ENCODE data around the gene KIAA1671.

KIAA1671 gene

GRCh38 chr22:24975813-24976341, 23.4 kb downstream of the KIAA1671 start:
- no peak for DNase-seq (ENCODE audit: low read depth, low spot score)
- no peak overlapping the region for H3K4me3 ChIP-seq (ENCODE audit: low read length)

- DNase-seq (ENCODE audit: low read depth, low spot score) = no peak
- no peak overlapping the region for H3K4me3 ChIP-seq (ENCODE audit: low read length)
Observed at GRCh38 chr22:24976442-24977218, 24.1 kb downstream of the KIAA1671 start.

DNA sequence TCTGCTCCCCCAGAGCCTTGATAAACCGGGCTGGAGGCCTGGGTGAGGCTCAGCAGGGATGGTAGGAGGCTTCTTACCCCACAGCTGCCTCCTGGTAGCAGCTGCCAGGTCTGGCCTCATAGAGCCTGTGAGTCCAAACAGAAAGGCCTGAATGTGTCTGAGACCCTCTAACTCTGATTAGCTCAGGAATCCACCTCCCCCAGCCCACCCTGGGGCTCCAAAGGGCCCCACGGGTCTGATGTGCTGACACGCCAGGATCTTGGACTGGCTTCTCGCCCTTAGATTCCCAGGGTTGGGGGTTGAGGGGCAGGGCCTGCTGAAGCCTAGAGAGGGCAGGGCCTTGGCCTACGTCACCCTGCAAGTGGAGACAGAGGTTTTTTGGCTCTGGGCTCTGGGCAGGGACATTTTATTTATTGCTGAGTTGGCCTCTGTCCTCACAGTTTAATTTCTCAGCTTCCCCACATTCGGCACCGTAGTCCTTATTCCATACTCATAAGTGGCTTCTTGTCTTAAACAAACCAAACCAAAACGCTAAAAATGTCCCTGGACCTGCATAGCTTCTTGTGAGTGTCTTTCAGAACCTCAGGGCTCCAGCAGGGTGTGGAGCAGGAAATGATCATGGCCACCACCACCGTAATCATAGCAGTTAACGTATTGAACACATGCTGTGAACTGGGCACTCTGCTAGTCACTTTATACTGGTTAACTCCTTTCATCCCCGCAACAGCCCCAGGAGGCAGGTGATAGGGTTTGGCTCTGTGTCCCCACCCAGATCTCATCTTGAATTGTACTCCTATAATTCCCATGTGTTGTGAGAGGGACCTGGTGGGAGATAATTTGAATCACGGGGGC, 25.1 kb downstream of the KIAA1671 start:
- no peak overlapping the region for H3K4me3 ChIP-seq (ENCODE audit: low read length)
- no peak for DNase-seq (ENCODE audit: low read depth, low spot score)

GRCh38 chr22:24978308-24978707, 25.8 kb downstream of the KIAA1671 start:
- no peak overlapping the region for H3K4me3 ChIP-seq (ENCODE audit: low read length)
- DNase-seq (ENCODE audit: low read depth, low spot score) = no peak

DNA sequence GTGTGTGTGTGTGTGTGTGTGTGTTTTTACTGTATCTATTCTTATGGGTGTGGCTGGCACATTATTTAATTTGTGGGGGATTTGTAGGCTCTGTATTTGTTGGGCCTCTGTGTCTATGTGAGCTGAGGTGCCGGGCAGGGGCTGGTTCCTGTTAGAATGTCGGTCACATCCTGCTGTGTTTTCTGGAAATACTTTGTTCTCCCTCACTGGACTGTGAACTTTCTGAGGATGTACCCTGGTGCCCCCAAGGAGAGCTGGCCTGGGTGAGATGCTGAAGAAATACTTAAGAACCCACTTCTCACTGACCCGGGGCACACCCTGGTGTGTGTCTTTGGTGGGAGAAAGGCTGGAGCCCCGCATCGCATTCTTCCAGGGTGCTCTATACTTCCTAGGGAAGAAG, 28.6 kb downstream of the KIAA1671 start:
- no peak for DNase-seq (ENCODE audit: low read depth, low spot score)
- no peak overlapping the region for H3K4me3 ChIP-seq (ENCODE audit: low read length)

DNA sequence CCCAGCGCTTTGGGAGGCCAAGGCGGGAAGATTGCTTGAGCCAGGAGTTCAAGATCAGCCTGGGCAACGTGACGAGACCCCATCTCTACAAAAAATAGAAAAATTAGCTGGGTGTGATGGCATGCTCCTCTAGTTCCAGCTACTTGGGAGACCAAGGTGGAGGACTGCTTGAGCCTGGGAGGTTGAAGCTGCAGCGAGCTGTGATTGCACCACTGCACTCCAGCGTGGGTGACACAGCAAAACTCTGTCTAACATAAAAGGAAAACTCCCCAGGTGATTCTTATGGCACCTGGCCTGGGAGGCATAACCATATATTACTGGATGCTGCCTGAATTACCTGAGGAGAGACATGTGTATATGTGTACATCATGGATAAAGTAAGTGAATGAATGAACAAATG, 29.1 kb downstream of the KIAA1671 start:
- no peak overlapping the region for H3K4me3 ChIP-seq (ENCODE audit: low read length)
- no peak for DNase-seq (ENCODE audit: low read depth, low spot score)

DNA sequence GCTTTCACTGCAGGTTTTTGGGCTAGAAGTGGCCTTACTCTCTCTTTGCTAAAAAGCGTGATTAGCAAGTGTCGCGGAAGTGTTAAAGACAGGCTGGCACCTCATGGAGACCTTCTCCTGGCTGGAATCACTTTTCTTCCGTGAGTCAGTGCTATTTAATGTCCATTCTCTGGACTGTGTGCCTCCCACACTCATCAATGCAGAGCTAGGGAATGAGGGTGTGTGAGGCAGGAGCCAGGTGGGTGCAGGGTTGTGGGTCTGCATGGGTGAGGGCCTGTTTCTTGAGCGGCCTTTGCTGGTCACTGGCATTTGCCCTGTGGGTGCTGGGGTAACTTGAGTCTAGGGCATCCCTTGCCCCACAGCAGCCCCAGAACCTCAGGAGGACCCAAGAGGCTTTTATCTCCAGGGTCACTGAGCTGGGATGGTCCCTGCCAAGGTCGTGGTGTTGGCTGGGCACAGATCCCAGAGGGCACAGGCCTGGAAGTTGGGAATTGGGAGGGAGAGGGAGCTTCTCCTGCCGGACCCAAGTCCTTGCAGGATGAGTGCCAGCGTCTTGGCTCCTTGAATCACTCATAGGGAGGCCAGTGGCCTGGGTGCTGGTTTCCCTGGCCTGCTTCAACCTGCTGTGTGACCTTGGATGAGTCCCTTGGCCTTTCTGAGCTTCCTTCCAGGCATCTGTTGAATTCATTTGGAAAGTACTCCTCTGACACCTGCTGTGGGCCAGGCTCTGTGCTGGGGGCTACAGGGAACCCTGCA, 30.0 kb downstream of the KIAA1671 start:
- DNase-seq (ENCODE audit: low read depth, low spot score) = no peak
- no peak overlapping the region for H3K4me3 ChIP-seq (ENCODE audit: low read length)

DNA sequence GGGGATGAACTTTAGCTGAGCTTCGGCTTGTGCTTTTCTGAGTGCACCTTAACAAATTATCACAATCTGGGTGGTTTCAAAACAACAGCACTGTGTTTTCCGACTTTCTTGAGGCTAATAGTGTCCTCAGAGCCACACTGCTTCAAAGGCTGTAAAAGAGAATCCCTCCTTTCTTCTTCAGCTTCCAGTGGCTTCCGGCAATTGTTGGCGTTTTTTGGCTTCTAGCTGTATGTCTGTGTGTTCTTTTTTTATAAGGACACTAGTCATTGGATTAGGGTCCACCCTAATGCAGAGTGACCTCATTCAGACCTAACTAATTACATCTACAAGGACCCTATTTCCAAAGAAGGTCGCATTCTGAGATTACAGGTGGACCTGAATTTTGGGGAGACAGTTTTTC, 30.6 kb downstream of the KIAA1671 start:
- H3K4me3 ChIP-seq (ENCODE audit: low read length) = no peak overlapping the region
- DNase-seq (ENCODE audit: low read depth, low spot score) = no peak

DNA sequence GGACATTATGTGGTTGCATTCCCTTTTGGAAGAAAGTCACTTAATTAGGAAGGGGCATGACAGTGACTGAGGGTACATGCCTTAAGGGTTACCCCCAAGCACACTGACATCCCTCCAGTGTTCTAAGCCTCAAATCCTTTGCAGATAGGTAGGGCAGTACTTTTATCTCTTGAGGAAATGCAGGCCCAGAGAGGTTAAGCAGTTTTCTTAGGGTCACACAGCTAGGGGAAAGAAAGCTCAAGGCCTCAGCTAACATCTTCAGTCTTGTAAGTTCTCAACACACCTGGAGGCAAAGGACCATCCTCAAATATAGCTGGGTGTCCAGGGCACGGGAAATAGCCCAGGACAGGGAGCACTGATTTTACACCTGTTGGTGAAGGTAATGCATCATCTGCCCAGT, 31.6 kb downstream of the KIAA1671 start:
- H3K4me3 ChIP-seq (ENCODE audit: low read length) = no peak overlapping the region
- no peak for DNase-seq (ENCODE audit: low read depth, low spot score)

DNA sequence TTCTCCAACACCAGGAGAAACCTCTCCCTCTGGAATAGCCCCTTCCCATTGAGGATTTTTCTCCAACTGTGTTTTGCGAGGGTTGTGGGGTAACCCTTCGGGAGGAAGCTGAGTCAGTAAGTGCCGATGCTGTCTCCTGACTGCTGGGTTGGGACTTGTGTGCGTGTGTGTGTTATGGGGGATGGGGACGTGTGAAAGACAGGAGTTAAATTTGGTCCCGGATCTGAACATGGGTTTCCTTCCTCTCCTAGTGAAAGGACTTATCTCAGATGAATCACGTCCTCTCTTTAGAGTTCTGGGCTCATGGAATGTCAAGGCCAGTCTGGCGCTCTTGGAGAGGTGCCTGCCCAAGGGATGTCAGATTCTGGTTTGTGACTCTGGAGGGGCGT, 33.3 kb downstream of the KIAA1671 start:
- H3K4me3 ChIP-seq (ENCODE audit: low read length) = no peak overlapping the region
- no peak for DNase-seq (ENCODE audit: low read depth, low spot score)

- H3K4me3 ChIP-seq (ENCODE audit: low read length) = no peak overlapping the region
- DNase-seq (ENCODE audit: low read depth, low spot score) = no peak
Observed at GRCh38 chr22:24986816-24987215, 34.3 kb downstream of the KIAA1671 start.

- no peak for DNase-seq (ENCODE audit: low read depth, low spot score)
Observed at GRCh38 chr22:24989135-24989534, 36.6 kb downstream of the KIAA1671 start.

DNA sequence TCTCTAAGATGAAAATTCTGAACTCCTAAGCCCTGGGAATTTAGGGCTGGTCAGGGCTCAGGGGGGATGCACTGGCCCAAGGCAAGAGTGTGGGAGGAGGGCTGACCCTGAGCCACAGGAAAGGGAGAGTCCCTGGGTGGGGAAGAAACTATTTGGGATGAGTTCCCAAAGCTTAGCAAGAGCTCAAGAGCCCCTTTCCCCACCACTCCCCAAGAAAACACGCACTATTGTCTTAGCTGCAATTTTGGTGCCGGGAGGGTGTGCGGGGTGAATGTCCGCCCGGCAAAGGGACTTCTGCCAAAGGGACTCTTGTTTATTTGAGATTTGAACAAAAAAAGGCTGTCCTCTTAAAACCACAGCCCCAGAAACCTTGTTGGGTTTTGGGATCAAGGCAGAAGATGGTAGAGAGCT, 37.0 kb downstream of the KIAA1671 start:
- no peak overlapping the region for H3K4me3 ChIP-seq (ENCODE audit: low read length)
- no peak for DNase-seq (ENCODE audit: low read depth, low spot score)

More at GRCh38 chr22:24989135-24989534, 36.6 kb downstream of the KIAA1671 start:
- H3K4me3 ChIP-seq (ENCODE audit: low read length) = no peak overlapping the region

- H3K4me3 ChIP-seq (ENCODE audit: low read length) = no peak overlapping the region
- no peak for DNase-seq (ENCODE audit: low read depth, low spot score)
Observed at GRCh38 chr22:24990344-24990905, 37.9 kb downstream of the KIAA1671 start.

- DNase-seq (ENCODE audit: low read depth, low spot score) = no peak
- H3K4me3 ChIP-seq (ENCODE audit: low read length) = no peak overlapping the region
Observed at GRCh38 chr22:24992946-24993345, 40.4 kb downstream of the KIAA1671 start.

DNA sequence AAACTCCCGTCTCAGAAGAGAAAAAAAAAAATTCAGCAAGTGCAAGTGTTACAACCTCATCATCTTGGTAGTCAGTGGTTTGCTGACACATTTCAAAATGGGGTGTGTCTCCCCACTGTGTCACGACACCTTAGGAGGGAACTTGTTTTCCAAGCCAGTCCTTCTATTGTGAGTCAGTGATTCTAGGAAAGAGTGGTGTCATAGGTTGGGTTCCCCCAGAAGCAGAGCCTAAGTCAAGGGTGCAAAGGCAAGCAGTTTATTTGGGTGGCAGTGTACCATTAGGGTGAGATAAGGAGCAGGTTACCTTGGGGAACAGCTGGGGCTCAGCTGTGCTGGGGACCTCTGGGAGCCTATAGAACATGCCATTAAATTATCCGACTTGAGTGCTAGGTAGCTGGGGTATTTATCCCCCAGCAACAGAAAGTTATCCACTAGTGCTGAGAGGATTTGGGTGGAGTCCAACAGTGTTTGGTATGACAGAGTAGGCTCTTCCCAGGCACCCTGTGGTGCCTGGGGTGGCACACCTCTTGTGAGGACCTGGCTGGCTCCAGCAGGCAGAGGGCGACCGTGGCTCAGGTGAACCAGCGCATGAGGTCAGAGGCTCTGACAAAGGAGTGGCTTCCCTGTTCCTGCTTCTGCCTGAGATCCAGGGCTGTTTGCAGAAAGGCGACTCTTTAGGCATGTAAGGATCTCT, 41.7 kb downstream of the KIAA1671 start:
- H3K4me3 ChIP-seq (ENCODE audit: low read length) = no peak overlapping the region
- DNase-seq (ENCODE audit: low read depth, low spot score) = no peak

DNA sequence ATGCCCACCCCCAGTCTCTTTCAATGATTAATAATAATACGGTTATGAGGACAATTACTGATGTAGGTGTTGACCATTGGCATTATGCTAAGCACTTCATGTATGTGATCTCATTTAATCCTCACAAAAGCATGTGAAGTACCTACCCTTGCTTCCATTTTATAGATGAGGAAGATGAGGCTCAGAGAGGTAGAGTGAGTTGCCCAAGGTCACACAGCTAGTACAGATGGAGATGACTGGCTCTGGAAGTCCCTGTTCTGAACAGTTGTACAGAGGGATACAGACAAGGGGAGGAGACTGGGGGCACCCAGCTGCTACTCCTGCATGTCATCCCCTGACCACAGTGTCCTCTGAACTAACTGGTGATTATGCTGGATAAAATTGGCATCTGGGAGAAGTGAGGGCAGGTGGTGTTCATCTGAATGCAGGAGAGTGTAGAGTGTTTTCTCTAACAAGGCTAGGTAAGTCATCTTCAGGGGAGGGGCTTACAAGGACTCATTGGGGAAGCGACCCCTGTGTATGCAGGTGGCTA, 43.2 kb downstream of the KIAA1671 start:
- H3K4me3 ChIP-seq (ENCODE audit: low read length) = no peak overlapping the region

DNA sequence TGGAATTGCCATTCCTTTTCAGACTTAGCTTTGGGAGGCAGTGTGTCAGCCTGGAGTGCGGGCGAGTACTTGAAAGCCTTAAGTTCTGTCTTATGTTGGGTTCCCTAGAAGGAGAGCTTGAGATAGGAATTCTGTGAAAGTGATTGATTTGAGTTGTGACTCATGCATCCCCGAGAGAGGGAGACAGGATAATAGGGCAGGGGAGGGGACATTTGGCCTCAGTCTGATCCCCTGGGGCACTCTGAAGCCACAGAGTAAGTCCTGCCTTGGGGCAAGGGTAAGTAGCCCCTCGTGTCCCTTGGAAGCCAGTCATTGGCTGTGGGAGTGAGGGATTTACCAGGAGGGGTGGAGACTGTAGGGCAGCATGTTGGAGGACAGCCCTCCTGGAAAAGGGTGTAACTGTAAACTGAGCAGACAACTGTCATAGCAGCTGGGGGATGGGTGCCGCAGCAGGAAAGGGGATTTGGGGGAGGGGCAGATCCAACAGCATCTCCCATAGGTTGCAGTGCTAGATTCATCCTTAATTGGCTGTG, 44.0 kb downstream of the KIAA1671 start:
- H3K4me3 ChIP-seq (ENCODE audit: low read length) = no peak overlapping the region
- DNase-seq (ENCODE audit: low read depth, low spot score) = no peak

More for the DNA sequence above, 43.2 kb downstream of the KIAA1671 start:
- no peak for DNase-seq (ENCODE audit: low read depth, low spot score)

Measured in Jurkat, Clone E6-1 (cell line).